ENCODE data around the gene ERI3.

- no peak for TF ChIP-seq TEAD4 (CRISPR knock-in tag; IDR thresholded peaks at IDR 0.05)
- TF ChIP-seq FOXP4 (CRISPR knock-in tag; IDR thresholded peaks at IDR 0.05), result no peak
- no peak for TF ChIP-seq ZNF232 (CRISPR knock-in tag; IDR thresholded peaks at IDR 0.05)
- no peak for TF ChIP-seq NFYB (CRISPR knock-in tag; conservative IDR thresholded peaks at IDR 0.05; ENCODE audit: low read depth)
- no peak for TF ChIP-seq CTCF (IDR thresholded peaks at IDR 0.05)
- no peak for TF ChIP-seq SMAD4 (CRISPR knock-in tag; IDR thresholded peaks at IDR 0.05)
- no peak for TF ChIP-seq MAX (CRISPR knock-in tag; IDR thresholded peaks at IDR 0.05)
- no peak for TF ChIP-seq ATF6 (CRISPR knock-in tag; IDR thresholded peaks at IDR 0.05)
- no peak for TF ChIP-seq E2F1 (CRISPR knock-in tag; IDR thresholded peaks at IDR 0.05)
- no peak for TF ChIP-seq ZNF317 (CRISPR knock-in tag; IDR thresholded peaks at IDR 0.05; ENCODE audit: borderline replicate concordance, low read depth)
- no peak for TF ChIP-seq IRF2 (CRISPR knock-in tag; IDR thresholded peaks at IDR 0.05; ENCODE audit: borderline replicate concordance, low read depth)
- TF ChIP-seq SP1 (CRISPR knock-in tag; conservative IDR thresholded peaks at IDR 0.05), result no peak
- no peak for TF ChIP-seq JUN (CRISPR knock-in tag; IDR thresholded peaks at IDR 0.05)
Observed at GRCh38 chr1:44270686-44271628, 84.1 kb downstream of the ERI3 start.

Data from WTC11 (cell line).